Uterus (tissue), 2 donors: ENCODE data around the gene ANKRD60.

Experiments used
- CTCF ChIP-seq, 4 experiments: fragments of 200-600 bp in 2 of 4; fragments of 450-650 bp in 2 of 4; sonication (generic) in 2 of 4; IDR thresholded peaks; one replicate each; pipeline ENCODE4 v1.5.1; 2016 to 2019; ENCODE audit warnings: antibody characterized with exemption in 4 of 4, mild to moderate bottlenecking in 2 of 4, moderate library complexity in 1 of 4
- POLR2A ChIP-seq, 2 donors: fragments of 450-650 bp; IDR thresholded peaks; one replicate each; pipeline ENCODE4 v1.6.1; 2016; ENCODE audit warnings: antibody characterized with exemption in 2 of 2, mild to moderate bottlenecking in 1 of 2, moderate library complexity in 1 of 2

- TF ChIP-seq CTCF (IDR thresholded peaks at IDR 0.05) (no peak), POLR2A (IDR thresholded peaks at IDR 0.05) (no peak)
Observed at GRCh38 chr20:58214310-58214709, 14.1 kb downstream of the ANKRD60 start.
